NCI-H345 (cell line): ENCODE data around the gene PCDHGA4.
"Not testable (repeated sequence)": the region's sequence is repeated elsewhere in the genome, so short reads cannot be mapped to it uniquely, and the experiment has no call there.

ENCODE experiments used
- DNase-seq: peaks from one replicate; lab custom pipeline; 2025; lab: John Stamatoyannopoulos, UW

The PCDHGA4 gene

DNA sequence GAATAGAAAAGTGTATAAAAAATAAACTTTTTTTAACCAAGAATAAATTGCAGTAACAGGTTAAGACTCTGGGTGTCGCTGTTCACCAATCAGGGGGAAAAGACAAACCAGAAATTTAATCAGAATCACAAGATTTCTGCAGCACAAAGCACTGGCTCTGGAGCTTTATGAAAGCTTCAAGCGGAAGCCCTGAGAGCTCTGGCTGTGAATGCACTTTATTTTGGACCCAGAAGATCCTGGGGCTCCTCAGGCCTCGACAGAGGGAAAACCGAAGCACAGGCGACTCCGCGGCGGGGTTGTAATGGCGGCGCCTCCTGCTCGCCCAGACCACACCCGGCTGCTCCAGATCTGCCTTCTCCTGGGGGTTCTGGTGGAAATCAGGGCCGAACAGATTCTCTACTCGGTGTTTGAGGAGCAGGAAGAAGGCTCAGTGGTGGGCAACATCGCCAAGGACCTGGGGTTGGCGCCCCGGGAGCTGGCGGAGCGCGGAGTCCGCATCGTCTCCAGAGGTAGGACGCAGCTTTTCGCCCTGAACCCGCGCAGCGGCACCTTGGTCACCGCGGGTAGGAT is at the start of gene PCDHGA4:
PCDHGA4 (plus strand) TSS at position 122 of the 570 bp plus-strand sequence; CDS start at position 209, 87 bp downstream.
- DNase-seq = no peak

DNA sequence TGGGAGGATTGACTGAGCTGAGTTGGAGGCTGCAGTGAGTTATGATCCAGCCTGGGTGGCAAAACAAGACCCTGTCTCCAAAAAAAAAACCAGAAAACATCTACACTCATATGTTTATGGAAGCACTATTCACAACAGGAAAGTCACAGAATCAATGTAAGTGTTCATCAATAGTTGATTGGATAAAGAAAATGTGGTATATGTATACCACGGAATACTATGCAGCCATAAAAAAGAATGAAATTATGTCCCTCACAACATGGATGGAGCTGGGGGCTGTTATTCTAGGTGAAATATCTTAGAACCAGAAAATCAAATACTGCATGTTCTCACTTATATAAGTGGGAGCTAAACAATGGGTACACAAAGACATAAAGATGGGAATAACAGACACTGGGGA is 48.2 kb upstream of the PCDHGA4 start:
- DNase-seq = no peak

DNA sequence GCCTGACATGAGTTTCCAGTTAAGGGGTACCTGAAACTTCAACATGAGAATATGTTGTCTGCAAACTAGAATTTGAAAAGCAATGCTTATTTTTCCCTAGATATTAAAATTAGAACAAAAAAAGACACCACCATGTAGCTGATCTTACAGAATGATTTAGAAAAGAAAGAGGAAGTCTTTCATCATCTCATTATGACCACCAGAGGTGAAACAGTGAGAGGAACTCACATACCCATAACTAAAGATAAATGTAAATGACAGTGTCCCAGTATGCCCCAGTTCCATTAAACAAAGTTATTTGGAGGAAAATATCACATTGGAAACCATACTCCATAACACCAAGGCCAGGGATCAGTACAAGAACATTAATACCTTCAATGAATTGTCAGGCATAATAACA is 41.1 kb upstream of the PCDHGA4 start:
- DNase-seq = no peak

DNA sequence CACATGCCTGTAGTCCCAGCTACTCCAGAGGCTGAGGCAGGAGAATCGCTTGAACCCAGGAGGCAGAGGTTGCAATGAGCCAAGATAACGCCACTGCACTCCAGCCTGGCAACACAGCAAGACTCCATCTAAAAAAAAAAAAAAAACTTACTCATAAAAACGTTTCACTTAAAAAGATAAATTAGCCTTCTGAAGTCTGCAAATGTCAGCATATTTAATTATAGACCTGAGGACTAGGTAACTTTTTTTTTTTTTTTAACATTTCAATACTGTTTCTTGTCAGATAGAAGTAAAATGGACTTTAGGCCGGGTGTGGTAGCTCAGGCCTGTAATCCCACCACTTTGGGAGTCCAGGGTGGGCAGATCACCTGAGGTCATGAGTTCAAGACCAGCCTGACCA is 37.9 kb upstream of the PCDHGA4 start:
- DNase-seq = not testable (repeated sequence)

DNA sequence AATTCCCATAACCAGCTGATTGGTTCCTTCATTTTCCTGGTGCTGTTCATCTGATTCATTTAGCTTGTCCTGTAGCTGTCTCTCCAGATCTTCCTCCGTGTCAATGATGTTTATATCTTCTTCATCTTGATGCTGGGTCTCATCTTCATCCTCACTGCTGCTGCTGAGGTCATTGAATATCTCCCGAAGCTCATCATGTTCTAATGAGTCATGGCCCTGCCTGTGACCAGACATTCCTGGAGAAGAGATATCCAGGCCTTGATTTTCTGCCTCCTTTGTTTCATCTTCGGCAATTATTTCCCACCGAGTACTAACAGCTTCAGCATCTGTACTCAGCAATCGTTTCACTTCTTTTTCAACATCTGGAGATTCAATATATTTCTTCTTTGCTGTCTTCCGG is 35.6 kb upstream of the PCDHGA4 start:
- DNase-seq = no peak

DNA sequence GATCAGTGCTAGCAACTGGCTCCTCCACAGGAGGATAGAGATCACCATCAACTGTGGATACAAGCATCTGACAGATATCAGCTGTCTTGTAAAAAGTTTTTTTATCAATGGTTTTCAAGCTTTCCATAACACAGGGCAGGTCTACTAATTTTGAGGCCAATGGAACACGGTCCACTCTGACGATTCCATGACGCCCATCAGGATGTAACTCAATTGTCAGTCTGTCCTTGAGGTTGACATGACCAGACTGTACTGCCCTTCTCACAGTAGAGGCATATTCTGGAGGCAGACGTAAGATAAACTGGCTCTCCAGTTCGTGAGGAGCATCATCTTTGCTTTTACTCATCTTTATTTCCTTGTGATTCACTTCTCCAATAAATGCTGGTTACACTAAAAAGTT is 35.1 kb upstream of the PCDHGA4 start:
- DNase-seq = no peak

DNA sequence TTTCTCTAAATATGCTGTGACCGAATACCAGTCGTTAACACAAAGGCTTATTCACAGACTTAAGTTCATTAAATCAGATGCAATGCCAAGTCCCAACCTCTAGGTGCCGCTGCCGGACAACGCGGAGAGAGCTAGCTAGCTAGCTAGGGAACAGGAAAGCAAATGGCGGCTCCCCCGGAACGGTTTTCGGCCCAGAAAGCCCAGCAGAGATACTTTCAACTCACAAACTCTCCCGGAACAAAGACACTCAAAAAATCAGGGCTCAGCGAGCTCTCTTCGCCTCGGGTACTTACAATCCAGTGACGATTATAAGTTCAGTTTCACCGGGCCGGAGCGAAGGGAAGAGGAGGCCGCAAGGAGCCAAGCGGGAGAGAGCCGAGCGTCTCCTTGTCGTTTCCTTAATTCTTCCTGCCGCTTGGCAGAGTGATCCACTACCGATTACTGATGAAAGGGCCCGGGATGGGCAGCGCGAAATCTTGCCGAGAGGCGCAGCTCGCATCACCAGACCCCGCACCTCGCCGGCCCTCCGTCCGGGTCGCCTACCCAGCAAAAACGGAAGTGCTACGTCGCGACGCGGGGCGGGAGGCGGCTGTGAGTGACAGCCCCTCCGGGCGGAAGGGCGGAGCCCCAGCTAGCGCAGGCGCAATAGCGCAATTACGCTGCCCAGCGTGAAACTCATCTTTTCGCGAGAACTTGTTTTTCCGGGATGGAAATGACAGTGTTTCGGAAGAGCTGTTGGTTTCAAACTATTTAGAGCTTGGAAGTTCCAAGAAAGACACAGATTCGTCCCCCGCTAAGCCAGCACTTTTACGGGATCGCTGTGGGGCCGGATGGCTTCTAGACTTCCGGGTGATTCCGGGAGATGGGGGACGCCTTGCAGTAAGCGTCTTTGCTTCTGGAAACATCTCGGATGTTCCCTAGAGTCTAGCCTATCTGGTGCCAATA is 34.3 kb upstream of the PCDHGA4 start, which contains the start of gene TAF7:
TAF7 (minus strand) TSS at position 560 of the 945 bp plus-strand sequence. CDS start 740 bp downstream, outside the sequence.
- DNase-seq = peak; percentile 96

DNA sequence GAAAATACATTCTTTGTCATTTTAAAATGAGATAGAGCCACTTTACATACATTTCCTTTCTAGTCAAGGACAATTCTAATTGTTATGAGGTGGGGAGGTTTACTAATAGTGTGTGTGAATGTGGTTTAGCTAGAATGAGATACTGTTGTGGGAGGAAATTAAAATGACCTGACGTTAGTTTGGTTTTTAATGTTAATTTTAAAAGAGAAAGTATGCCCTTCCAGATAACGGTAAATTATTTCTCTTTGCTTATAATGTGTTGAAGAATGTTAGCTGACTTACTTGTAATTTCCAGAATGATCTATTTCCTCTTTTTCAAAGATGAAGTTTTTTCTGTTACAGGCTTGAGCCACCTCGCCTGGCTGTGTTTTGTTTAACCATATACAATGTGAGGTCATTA is 32.6 kb upstream of the PCDHGA4 start:
- DNase-seq = no peak

DNA sequence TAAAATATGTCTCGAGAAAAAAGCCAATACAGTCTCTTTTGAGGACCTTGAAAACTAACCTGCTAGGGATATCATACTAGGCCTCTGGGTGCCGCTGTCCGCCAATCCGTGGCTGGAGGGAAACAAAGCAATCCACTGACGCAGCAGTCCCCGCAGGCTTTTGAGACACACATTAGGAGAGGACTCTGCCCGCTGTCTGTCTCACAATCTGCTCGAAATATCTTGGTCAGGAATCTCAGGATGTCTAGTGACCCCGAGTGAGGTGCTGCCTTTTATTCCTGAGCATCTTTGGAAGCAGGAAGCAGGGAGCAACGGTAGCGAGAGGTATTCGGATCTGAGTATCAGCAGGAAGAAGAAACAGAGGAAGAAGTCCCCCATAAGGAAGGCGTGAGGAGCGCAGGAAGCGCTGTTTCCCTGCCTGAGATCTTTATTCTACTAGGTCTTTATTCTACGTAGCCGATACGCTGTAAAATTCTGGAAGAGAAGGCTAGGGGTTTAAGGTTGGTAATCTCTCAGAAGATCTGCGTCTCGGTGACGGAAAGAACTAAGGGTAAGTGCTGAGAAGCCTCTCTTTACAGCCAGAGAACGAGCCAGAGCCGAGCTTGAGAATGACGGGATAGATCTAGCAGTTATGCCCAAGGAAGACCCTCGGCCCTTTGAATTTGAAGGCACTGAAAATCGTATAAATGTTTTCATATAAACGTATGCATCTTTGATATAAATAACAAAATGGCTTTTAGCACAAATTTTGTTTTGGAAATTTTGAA is 28.6 kb upstream of the PCDHGA4 start:
- DNase-seq = peak; percentile 71

DNA sequence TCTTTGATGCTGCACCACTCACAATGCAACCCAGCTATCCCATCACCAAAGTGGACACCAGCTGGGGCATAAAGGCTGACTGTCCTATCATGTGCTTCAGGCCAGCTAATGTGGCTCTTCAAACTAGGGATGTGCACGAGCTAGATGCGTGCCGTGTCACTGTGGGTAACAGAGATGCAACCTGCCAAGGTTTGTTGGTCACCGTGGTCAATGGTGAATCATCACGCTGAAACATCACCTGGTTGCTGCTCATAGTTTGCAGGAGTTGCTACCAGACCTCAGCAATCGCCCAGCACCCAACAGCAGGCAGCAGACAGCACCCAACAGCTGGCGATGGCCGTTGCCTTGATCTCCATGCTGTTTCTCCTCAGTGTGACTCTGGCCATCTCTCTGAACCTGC is 26.6 kb upstream of the PCDHGA4 start:
- no peak for DNase-seq

DNA sequence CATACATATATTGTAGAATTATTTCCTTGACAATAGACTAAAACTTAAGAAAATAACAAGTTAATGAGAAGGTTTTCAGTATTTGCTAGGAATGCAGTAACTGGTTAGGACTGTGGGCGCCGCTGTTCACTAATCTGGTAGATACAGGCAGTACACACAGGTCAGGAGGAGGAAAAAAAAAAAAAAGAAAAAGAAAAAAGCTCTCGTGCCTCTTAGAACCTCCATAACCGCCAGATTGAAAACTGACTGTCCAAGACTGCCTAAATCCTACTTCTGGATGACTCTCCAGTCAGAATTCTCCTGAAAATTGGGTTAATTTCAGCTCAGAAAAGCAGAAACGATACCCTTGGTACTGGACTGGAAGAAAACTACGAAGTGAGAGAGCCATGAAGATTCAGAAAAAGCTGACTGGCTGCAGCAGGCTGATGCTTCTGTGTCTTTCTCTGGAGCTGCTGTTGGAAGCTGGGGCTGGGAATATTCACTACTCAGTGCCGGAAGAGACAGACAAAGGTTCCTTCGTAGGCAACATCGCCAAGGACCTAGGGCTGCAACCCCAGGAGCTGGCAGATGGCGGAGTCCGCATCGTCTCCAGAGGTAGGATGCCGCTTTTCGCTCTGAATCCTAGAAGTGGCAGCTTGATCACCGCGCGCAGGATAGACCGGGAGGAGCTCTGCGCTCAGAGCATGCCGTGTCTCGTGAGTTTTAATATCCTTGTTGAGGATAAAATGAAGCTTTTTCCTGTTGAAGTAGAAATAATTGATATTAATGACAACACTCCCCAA is 24.3 kb upstream of the PCDHGA4 start, which contains the start of gene PCDHGA1:
PCDHGA1 (plus strand) TSS at position 216 of the 782 bp plus-strand sequence.
- no peak for DNase-seq

DNA sequence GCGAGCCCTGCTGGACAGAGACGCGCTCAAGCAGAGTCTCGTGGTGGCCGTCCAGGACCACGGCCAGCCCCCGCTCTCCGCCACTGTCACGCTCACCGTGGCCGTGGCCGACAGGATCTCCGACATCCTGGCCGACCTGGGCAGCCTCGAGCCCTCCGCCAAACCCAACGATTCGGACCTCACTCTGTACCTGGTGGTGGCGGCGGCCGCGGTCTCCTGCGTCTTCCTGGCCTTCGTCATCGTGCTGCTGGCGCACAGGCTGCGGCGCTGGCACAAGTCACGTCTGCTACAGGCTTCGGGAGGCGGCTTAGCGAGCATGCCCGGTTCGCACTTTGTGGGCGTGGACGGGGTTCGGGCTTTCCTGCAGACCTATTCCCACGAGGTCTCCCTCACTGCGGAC is 22.2 kb upstream of the PCDHGA4 start:
- not testable (repeated sequence) for DNase-seq

DNA sequence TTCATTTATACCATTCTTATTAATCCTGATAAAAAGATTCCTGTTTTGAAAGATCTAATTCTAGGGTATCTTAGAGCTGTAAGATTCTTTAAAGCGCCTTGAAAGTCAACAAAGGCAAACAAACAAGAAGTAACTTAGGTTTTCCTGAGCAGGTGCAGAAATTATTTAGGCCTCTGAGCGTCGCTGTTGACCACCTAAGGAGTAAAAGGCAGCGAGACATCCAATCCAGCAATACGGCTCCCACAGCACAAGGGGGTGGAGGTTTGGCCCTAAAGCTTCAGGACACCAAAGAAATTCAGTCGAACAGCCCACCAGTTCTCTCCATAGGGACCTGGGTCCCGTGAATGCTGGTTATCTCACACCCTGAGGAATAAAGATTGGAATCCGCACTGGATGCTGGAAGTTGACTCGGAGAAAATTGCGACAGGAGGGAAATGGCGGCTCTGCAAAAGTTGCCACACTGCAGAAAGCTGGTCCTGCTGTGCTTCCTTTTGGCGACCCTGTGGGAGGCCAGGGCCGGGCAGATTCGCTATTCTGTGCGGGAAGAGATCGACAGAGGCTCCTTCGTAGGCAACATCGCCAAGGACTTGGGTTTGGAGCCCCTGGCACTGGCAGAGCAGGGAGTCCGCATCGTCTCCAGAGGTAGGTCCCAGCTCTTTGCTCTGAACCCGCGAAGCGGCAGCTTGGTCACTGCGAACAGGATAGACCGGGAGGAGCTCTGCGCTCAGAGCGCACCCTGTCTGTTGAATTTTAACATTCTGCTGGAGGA is 16.1 kb upstream of the PCDHGA4 start, which contains the start of gene PCDHGA2:
PCDHGA2 (plus strand) TSS at position 223 of the 769 bp plus-strand sequence.
- no peak for DNase-seq

DNA sequence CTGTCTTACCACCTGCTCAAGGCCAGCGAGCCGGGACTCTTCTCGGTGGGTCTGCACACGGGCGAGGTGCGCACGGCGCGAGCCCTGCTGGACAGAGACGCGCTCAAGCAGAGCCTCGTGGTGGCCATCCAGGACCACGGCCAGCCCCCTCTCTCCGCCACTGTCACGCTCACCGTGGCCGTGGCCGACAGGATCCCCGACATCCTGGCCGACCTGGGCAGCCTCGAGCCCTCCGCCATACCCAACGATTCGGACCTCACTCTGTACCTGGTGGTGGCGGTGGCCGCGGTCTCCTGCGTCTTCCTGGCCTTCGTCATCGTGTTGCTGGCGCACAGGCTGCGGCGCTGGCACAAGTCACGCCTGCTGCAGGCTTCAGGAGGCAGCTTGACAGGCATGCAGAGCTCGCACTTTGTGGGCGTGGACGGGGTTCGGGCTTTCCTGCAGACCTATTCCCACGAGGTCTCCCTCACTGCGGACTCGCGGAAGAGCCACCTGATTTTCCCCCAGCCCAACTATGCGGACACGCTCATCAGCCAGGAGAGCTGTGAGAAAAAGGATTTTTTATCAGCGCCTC is 14.0 kb upstream of the PCDHGA4 start:
- DNase-seq = not testable (repeated sequence)

DNA sequence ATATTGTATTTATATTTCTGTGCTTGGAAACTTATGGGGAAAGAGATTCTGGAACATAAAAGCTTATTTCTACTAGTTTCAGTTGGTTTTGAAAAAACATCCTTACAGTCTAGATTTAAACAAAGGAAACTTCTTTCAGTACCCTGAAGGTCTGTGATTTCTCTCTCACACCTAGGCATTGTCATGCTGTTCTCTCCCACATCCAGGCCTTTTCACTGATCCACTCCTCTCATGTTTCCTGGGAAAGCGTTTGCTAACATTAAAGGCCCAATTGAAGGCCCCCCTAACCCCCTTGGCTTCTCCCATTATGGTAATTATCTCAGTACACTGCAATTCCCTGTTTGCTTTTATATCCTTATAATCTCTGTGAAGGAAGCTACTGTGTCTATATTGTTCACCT is 12.0 kb upstream of the PCDHGA4 start:
- DNase-seq = no peak

DNA sequence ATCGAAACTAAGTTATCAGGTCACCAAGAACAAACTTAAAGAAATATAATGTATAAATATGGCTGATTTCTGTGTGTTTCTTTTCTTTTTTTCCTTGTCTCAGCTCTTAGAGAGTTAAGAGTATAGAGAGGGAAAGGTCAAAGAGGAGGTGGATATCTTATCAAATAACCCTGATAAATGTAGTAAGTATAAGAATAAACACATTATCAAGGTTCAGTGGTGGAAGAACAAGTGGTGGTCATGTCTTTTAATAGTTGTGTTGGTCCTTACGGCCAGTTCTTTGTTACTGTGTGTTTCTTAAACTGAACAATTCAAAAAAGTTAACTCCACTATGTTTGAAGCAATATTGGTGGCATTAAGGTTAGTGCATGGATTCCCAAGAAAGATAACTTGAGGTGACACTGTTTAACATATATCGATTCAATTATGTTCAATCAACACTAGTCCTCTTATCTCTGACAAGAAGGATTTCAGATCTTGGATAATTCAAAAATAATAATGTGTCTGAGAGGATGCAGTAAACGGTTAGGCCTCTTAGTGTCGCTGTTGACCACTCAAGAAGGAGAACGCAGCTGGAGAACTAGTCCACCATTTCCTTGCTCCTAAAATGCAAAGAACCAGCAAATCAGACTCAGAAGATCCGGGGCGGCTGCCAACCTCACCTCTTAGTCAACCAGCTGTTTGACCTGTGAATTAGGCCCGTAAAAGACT is 11.4 kb upstream of the PCDHGA4 start, which contains the start of gene PCDHGA3:
PCDHGA3 (plus strand) TSS at position 588 of the 711 bp plus-strand sequence. CDS start 205 bp downstream, outside the sequence.
- no peak for DNase-seq

DNA sequence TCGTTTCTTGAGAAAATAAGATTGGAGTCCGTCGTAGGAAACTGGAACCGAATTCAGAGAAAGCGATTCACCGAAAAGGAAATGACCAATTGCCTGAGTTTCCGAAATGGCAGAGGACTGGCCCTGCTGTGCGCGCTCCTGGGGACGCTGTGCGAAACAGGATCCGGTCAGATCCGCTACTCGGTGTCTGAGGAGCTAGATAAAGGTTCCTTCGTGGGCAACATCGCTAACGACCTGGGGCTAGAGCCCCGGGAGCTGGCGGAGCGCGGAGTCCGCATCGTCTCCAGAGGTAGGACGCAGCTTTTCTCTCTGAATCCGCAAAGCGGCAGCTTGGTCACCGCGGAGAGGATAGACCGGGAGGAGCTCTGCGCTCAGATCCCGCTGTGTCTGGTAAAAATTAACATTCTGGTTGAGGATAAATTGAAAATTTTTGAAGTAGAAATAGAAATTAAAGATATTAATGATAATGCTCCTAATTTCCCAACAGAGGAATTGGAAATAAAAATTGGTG is 10.8 kb upstream of the PCDHGA4 start:
- no peak for DNase-seq

DNA sequence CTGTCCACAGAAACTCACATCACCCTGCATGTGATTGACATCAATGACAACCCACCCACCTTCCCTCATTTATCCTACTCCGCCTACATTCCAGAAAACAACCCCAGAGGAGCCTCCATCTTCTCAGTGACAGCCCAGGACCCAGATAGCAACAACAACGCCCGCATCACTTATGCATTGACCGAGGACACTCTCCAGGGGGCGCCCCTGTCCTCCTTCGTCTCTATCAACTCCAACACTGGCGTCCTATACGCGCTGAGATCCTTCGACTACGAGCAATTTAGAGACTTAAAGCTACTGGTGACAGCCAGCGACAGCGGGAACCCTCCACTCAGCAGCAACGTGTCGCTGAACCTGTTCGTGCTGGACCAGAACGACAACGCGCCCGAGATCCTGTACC is 9.5 kb upstream of the PCDHGA4 start:
- DNase-seq = no peak

DNA sequence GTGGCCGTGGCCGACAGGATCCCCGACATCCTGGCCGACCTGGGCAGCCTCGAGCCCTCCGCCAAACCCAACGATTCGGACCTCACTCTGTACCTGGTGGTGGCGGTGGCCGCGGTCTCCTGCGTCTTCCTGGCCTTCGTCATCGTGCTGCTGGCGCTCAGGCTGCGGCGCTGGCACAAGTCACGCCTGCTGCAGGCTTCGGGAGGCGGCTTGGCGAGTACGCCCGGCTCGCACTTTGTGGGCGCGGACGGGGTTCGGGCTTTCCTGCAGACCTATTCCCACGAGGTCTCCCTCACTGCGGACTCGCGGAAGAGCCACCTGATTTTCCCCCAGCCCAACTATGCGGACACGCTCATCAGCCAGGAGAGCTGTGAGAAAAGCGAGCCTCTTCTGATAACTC is 8.8 kb upstream of the PCDHGA4 start:
- DNase-seq = not testable (repeated sequence)
